CD4-positive, alpha-beta T cell treated with Interferon alpha-2 for 1 hour (primary cell): ENCODE measurements around the gene HAGH.

Experiments
- DNase-seq, 2 donors: peaks; one replicate each; pipeline ENCODE4 v3.0.0-alpha.2; 2020 to 2022

Gene HAGH

DNA sequence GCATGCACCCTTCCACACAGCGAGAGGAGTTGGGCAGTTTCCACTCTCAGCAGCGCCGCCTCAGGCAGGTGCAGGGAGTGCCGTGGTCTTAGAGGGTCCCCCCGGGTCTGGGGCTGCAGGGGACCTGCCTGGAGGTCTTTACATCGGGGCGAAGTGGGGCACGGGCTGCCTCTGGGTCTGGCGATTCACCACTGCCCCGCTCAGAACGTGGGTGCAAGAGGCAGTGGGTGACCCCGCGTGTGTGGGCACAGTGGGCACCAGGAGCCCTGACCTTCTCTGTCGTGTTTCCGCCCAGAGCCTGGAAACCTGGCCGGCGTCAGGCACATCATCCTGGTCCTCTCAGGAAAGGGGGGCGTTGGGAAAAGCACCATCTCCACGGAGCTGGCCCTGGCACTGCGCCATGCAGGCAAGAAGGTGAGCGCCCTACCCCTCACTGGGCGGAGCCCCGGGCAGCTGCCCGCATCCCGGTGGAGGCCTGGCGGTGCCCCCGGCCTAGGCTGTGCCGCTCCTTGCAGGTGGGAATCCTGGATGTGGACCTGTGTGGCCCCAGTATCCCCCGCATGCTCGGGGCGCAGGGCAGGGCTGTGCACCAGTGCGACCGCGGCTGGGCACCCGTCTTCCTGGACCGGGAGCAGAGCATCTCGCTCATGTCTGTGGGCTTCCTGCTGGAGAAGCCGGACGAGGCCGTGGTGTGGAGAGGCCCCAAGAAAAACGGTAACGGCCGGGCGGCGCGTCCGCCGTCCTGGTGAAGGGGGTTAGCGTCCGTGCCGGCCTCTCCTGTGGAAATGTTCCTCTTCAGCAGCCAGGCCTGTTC, 40.2 kb downstream of the HAGH start:
- DNase-seq = no peak

DNA sequence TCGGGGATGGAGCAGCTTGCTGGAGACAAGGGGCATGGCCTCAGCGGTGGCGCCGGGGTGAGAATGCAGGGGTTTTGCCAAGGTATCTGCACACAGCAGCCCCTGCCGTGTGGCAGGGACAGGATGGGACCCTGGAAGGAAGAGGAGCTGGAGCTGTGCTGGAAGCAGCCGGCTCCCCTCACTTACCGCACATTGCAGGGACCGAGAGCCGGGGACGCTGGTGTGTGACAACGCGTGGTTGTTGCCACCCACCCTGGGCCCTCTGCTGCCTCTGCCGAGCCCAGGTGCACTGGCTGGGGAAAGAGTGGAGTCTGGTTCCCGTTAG, 40.8 kb downstream of the HAGH start:
- no peak for DNase-seq

DNA sequence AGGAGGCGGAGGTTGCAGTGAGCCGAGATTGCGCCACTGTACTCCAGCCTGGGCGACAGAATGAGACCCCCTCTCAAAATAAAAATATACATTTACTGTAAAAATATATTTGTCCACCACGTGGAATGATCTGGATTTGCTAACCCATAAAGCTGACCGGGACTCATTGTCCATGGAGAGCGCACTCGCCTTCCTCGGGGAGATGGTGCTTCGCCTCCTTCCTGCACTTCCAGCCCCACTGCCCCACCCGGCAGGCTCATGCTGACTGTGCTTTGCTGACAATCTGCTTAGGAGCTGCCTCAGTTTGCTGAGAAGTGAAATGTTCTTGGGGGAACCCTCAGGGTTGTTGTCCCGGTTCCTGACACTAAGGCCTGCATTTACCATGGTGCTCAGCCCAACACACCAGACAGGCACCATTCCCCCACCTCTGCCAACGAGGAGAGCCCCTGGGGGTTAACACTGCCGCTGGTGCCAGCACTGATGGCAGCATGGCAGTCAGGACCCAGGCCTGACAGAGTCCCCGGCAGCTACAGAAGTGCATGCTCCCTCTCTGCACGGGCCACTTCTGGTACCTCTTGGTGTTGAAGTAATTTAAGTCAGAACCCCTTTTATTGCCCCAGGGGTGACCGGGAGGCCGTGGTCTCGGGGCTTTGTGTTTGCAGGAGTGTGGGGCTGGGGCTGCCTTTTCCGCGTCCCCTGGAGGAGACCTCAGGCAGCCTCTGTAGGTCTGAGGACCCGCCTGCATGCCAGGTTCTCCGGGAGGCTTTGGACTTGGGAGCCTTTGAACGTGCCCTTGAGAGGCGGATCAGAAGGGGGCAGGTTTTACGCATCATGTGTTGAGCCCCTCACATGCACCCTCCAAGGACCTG, 41.4 kb downstream of the HAGH start:
- no peak for DNase-seq

DNA sequence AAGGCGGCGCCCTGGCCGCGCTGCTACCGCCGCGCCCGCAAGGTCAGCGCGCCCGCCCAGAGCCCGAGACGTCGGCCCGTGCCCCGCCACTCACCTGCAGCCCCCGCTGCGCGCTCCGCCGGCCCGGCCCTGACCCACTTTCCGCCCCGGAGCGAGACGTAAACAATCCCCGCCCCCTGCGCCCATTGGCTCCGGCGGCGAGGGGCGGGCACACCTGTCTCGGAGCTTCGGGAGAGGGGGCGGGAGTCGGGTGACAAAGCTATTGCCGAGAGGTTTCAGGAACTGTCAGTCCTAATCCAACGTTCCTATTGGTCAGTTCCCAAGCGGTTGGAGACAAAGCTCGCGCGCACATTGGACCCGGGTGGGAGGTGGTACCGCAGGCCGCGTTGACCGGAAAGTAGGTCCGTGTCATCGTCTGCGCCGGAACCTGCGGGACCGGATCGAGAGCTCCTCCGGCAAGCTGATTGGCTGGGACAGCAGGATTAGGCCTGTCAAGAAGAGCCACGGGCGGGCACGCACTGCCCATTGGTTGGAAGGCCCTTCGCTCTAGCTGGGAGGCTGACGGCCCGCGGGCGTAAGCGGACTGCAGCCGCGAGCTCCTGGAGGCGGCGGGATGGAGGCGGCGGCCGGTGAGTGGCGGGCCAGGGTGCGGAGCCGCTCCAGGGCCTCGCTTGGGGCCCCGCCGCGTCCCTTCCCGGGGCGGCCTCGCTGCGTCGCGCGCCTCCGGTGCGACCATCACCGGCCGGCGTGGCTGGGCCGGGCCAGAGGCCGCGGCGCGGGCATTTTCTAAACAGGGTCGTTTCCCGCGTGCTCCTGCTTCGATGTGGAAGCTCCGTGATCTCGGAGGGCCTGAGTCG, 44.0 kb downstream of the HAGH start, which contains the start of the genes NUBP2 and SPSB3:
TSS of gene NUBP2 (plus strand) at position 553 of the 857 bp plus-strand sequence. CDS start at position 614, 61 bp downstream.
TSS of gene SPSB3 (minus strand) at position 164 of the 857 bp plus-strand sequence. CDS start 1,088 bp downstream, outside the sequence.
- DNase-seq = peak; percentile 100

DNA sequence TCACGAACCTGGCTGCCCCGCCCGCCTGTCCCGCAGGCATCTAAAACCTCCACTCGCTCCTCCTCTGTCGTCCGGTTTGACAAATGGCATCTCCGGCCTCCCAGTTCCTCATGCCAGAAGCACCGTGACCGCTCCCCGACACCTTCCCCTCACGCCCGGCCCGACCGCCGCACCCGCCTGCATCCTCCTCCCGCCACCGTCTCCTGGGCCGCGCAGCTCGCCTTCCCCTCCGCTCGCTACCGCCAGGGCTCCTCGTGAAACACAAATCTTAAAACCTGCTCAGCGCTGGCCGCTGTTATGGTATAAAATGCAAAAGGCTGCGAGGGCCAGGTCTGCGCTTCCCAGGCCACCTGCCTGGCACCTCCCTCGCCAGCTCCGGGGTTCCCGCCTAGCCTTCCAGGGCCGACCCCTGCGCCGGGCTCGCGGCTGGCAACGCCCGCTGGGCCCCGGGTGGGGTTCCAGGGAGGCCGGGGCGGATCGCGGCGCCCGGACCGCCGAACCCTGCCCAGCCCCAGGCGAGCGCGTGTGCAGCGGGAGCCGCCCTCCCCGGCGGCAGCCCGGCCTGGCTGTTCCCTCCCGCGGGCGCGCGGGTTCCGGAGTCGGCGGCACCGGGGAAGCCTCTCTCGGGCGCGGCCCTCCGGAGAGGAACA, 44.7 kb downstream of the HAGH start:
- DNase-seq = peak in 1 of 2 donors; percentile 31

DNA sequence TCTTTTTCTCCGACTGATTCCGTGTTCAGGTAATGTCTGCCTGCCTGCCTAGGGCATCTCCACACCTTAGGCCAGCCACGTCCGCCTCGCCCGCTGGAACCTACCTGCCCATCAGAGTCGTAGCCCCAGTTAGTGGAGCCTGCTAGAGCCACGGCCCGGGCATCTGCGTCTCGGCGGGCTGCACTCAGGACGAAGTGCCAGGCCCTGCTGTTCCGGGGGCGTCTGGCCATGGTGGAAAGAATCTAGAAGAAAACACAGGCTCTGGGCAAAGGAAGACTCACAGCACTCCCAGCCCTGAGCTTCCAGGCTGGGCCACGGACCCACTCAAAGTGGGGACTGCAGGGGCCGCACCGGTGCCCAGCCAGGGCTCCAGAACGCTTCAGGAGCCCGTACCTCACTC, 45.4 kb downstream of the HAGH start:
- no peak for DNase-seq

DNA sequence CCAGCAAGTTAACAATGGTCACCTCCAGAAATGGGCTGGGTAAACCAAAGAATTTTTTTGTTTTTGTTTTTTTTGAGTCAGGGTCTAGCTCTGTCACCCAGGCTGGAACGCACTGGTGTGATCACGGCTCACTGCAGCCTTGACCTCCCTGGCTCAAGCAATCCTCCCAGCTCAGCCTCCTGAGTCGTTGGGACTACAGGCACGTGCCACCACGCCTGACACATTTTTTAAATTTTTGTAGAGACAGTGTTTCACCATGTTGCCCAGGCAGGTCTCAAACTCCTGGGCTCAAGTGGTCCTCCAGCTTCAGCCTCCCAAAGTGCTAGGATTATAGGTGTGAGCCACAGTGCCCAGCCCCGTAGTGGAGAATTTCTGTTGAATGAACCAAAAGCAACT, 46.0 kb downstream of the HAGH start:
- no peak for DNase-seq

DNA sequence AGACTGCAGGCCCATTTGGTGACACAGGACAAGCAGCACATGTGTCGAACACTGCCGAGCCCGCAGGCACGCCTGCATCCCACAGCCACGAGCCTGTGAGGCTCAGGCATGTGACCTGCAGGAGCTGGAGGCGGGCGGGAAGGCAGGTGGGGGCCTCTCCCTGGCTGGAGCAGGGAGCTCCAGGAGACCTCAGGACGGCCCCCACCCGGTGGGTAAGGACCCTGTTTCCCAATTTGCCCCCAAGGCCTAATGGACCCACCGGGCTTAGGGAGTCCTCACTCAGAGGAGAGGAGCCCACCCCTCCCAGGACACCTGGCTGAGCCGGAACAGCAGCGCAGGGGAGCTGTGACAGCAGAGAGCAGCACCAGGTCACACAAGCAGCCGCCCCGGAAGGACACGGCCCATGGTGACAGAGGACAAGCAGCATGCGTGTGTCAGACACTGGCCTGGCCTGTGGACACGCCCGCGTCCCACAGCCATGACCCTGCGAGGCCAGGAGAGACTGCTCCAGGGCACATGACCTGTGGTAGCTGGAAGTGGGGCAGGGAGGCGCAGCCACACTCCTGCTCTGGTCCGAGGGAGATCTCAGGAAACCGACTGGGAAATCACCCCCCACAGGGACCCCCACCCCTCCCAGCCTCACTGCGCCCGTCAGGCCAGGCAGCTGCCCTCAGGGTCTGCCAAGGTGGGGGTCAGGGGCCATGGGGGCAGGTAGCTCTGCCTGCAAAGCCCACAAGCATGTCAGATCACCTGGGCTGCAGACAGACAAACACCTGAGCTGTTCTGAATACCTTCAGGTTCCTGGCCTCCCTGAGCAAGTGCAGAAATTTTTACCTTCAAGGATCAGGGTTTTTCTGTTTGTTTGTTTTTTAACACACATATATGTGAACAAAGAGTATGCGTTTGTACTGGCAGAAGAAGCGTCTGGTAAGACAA, 46.6 kb downstream of the HAGH start:
- DNase-seq = no peak

DNA sequence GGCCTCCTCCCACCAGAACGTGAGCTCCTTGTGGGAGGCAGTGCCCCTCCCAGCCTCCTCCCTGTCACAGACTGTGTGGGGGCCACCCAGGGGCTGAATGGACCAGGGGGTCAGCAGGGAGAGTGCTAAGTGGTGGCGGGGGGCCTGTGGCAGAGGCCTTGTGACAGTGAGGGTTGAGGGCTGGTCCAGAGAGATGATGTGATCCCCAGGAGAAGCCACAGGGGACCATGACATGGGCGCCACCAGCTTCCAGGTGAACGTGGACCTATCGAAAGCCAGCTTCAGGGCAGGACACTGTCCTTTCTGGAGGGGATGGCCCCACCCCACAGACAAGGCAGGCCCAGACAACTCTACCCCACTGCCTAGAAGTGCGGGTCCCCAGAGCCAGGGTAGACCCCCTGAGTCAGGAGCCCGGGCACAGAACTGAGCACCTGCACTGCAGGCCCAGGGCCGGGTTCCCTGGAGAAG, 47.4 kb downstream of the HAGH start:
- no peak for DNase-seq

DNA sequence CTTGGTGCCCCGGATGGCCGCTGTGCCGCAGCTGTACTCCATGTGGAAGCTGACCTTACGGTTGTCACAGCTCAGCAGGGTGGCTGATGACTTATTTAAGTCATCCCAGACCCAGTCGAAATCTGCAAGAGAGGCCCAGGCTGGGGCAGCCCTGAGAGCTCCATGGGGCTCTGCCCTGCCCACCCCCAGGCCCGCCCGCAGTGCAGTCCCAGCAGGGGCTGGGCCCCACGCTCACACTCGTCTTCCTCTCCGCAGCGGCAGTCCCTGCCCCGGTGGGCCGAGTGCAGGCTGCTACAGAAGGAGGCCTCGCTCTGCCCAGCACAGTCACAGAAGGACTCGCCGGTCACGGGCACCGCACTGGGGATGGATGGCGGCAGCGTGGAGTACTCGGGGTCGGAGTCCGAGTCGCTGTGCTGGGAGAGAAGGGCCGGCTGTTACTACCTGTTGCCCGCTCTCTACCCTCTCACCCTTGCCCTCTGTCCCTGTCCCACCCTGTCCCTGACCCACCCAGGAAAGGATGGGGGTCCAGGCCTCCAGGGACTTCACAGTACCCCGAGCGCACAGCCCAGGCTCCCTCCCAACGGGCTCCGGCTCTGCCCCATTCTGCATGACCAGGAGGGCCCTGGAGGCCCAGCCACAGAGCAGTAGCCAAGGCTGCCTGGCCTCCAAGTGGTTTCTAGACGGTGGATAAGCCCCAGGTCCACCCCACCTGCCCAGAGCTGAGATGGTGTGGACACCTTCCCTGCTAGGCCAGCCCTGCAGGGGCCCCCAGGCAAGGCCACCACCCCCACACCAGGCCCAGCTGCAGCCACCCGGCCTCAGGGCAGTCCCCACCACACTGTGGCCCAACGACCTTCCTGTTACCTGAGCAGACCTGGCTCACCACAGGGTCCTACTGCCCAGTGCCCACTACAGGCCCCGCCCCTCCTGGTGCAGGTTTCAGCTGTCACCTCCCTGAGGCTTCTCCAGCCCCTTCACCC, 48.1 kb downstream of the HAGH start:
- no peak for DNase-seq

DNA sequence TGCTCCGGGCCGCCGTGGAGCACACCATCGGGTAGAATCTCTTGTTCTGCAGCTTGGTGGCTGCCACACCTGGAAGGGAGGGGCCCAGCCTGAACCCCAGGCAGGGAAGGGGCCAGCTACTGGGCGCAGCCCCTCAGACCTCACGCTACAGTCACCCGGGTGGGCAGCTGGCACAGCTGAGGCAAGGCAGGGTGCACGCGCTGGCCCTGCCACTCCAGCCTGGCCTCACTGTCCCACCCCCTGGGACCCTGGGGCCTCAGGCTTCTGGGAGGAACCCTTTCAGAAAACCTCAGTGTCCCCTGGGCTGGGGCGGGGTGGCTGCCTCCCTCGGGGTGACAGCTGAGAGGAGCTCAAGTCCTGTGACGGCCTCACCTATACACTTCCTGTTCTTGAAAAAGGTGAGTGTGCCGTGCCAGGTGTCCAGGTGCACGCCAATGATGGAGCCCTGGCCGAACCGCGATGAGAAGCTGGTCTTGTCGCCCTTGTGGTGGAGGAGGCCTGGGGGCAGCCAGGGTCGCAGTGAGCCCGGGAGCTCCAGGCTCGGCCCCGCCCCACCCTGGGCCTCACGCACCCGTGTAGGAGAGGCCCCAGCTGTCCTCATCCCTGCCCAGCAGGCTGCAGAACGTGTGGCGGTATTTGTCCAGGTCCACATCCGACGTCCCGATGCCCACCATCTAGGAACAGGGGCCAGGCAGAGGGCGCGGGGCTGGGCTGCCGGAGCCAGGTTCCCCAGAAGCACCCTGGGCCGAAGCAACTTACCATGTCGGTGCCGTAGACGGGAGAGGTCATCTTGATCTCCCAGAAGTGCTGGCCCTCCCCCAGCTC, 49.0 kb downstream of the HAGH start:
- DNase-seq = no peak

DNA sequence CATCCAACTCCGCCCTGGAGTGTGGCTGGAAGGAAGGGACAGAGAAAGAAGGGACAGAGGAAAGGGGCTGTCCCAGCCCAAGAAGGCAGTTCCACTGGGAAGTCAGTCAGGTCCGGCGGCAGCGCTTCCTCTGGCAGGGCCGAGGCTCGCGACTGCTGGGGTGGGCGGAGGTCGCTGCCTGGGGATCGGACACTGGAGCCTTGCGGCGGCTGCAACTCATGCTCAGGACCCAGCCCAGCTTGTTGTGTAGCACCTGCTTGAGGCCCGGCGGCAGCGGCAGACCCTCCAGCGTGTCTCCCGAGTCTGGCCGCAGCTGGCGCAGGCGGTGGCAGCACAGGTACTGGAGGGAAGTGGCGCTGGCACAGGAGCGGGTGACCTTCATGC, 49.6 kb downstream of the HAGH start:
- no peak for DNase-seq

DNA sequence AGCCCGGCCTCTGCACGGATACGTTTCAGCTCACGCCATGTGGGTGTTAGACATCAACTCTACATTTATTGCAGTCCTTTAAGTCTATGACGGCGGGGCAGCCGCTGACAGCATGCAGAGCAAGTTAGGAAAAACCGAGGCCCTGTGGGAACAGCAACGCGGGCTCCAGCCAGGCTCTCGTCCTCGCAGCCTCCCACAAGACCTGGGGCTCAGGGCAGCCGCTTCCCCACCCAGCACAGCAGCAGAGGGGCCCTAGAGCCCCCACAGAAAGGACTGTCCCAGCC, 50.0 kb downstream of the HAGH start:
- DNase-seq = no peak

DNA sequence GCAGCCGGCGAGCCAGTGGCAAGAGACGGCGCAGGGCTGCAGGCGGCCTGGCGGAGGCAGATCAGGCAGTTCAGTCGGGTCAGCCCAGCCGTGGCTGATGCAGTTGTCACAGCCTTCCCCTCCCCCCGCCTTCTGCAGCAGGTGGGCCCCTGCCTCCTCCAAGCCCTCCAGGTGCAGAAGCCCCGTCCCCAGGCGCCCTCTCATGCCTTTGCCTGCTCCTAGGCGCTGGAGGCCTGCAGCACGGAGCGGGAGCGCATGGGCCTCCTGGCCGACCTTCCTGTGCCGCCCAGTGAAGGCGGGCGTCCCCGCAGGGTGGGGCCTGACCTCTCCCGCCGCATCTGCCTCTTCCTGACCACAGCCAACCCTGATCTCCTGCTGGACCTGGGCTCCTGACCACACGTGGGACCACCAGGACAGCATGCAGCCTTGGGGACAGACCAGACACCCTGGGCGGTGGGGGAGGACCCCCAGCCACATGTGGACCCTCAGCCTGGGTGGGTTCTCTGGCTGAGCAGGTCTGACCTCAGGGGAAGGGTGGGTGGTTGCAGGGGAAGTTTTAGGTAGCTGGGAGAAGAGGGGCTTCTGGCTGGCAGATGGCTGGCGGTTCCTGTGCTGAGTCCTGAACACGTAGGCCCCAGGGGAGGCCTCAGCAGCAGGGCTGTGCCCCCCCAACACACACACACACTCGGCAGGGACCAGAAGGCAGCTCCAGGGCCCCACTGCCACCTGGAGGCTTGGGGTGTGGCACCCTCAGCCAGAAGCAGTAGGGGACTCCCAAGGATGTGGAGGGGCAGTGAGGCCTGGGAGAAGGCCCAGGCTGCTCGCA, 50.6 kb downstream of the HAGH start:
- no peak for DNase-seq

DNA sequence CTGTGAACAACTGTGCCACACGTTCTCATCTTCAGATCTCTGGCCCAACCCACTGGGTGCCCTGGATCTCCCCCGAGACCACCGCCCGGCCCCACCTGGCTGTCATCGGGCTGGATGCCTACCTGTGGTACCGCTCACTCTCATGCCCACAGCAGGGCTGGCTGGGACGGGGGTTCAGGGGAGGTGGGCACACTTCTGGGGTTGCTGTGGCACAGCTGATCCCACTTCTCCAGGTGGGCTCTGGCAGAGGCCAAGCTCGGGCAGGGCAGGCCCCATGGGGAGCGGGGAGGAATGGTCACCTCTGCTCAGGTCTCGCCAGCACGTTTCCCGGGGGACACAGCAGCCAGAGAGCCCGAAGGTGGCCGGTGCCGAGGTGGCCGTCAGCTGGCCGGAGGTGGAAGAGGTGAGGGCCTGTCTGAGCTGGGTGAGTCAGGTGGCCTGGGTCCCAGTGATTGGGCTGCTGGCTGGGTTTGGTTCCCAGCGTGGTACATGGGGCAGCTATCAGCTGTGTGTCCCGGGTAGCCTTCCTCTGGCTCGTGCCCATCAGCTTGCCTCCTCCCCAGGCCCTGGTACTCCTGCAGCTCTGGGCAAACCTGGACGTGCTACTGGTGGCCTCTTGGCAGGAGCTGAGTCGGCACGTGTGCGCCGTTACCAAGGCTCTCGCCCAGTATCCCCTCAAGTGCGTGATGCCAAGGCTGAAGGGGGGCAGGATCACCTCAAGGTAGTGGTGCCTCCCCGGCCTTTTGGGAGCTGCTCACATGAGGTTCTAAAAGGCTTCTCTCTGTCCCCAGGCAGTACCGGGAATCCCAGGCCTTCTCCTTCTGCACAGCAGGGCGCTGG, 51.4 kb downstream of the HAGH start:
- DNase-seq = no peak

DNA sequence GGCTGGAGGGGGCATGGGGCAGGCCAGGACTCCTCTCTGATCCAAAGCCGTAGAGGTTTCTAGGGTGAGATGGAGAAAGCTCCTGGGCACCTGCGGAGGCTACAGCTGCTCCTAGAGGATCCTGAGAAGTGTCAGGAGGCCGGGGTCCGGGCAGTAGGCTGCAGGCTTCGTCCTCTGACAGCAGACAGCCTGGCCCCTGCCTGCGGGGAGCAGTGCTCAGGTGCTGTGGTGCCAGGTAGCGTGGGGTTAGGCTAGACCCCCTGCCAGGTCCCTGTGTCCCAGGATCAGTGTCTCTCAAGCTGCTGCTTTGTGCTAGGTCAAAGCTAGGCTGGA, 52.2 kb downstream of the HAGH start:
- no peak for DNase-seq

DNA sequence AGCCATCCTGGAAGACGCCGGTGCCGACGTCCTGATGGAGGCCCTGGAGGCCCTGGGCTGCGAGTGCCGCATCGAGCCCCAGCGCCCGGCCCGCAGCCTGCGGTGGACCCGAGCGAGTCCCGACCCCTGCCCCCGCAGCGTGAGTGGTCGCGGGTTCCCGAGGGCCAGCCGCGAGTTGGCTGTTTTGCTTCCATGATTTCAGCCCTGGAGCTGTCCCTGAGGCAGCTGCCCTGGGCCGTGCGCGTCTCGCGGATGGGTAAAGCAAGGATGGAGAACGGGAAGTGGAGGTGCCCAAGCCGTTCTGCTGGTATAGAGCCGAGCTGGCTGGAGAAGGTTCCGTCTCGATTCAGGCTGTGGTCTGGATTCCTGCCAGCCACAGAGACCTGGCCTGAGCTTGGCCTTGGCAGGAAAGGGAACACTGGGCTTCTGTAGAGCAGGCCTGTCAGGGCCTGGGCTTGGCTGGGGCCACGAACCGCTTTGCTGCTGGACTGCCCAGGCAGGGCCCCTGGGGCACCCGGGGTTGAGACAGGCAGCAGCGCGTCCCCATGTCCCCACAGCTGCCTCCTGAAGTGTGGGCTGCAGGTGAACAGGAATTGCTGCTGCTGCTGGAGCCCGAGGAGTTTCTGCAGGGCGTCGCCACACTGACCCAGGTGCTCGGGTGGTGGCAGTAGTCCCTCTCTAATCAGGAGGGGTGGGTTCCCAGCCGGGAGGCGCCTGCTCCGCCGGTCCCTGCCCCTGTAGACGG, 52.8 kb downstream of the HAGH start:
- DNase-seq = no peak
